H1 (cell line): ENCODE measurements around the gene CPXM1. TPM values are rescaled to one million over a fixed set of nuclear protein-coding genes. Genes with fewer than 3 reads are reported as not detected.

Source experiments
- ASH2L ChIP-seq: fragments of 200-600, 300-600 bp; sonication (generic); IDR thresholded peaks from one replicate; pipeline ENCODE4 v1.7.1; 2017; ENCODE audit warnings: low read length
- CTCF ChIP-seq, 3 experiments: IDR thresholded peaks; 1 replicate in 2 of 3; 2 replicates in 1 of 3; pipeline versions ENCODE4 v1.5.1 to v1.6.1; 2011; ENCODE audit warnings: low read length in 3 of 3, mild to moderate bottlenecking in 3 of 3, inconsistent platforms in 2 of 3, low read depth in 1 of 3, moderate library complexity in 1 of 3; ENCODE audit not compliant: insufficient read depth in 1 of 3; ENCODE audit errors: control extremely low read depth in 1 of 3
- EP300 ChIP-seq, 2 experiments: IDR thresholded peaks; 1 replicate in 1 of 2; 2 replicates in 1 of 2; pipeline ENCODE4 v1.6.1; 2011 to 2012; ENCODE audit warnings: low read depth in 2 of 2, low read length in 2 of 2, mild to moderate bottlenecking in 2 of 2, borderline replicate concordance in 1 of 2, inconsistent platforms in 1 of 2, moderate library complexity in 1 of 2
- GABPA ChIP-seq: IDR thresholded peaks from 2 replicates; pipeline ENCODE4 v1.6.1; 2011; ENCODE audit warnings: mild to moderate bottlenecking, low read length, moderate library complexity, borderline replicate concordance; ENCODE audit not compliant: insufficient read depth
- HDAC2 ChIP-seq, 2 experiments: fragments of 300-600 bp in 1 of 2; sonication (generic) in 1 of 2; IDR thresholded peaks; 2 replicates each; pipeline ENCODE4 v1.6.1; 2011 to 2012; ENCODE audit warnings: low read depth in 2 of 2, low read length in 2 of 2, mild to moderate bottlenecking in 2 of 2, moderate library complexity in 2 of 2, borderline replicate concordance in 1 of 2, inconsistent platforms in 1 of 2
- HDAC6 ChIP-seq: IDR thresholded peaks from one replicate; pipeline ENCODE4 v1.7.1; 2012; ENCODE audit warnings: low read depth, mild to moderate bottlenecking, inconsistent platforms, low read length, moderate library complexity
- JUND ChIP-seq: IDR thresholded peaks from 2 replicates; pipeline ENCODE4 v1.6.1; 2011; ENCODE audit warnings: mild to moderate bottlenecking, improper control_type of control experiment, low read length
- KDM1A ChIP-seq: fragments of 200-600, 300-600 bp; sonication (generic); IDR thresholded peaks from 2 replicates; pipeline ENCODE4 v1.7.1; 2016; ENCODE audit warnings: mild to moderate bottlenecking, low read length, borderline replicate concordance
- KDM4A ChIP-seq: IDR thresholded peaks from one replicate; pipeline ENCODE4 v1.7.1; 2012; ENCODE audit warnings: low read depth, mild to moderate bottlenecking, moderate library complexity, low read length, inconsistent platforms; ENCODE audit not compliant: severe bottlenecking
- NRF1 ChIP-seq: IDR thresholded peaks from 2 replicates; pipeline ENCODE4 v1.6.1; 2011; ENCODE audit warnings: mild to moderate bottlenecking, low read depth, low read length, improper control_type of control experiment
- PHF8 ChIP-seq: fragments of 200-600 bp; sonication (generic); conservative IDR thresholded peaks from 2 replicates; pipeline ENCODE4 v1.7.1; 2012; ENCODE audit warnings: low read depth, mild to moderate bottlenecking, inconsistent platforms, low read length, moderate library complexity
- POLR2A ChIP-seq, 2 experiments: IDR thresholded peaks; 1 replicate in 1 of 2; 2 replicates in 1 of 2; pipeline ENCODE4 v1.6.1; 2011; ENCODE audit warnings: low read depth in 2 of 2, low read length in 2 of 2, mild to moderate bottlenecking in 2 of 2; ENCODE audit errors: control extremely low read depth in 1 of 2
- POU5F1 ChIP-seq: IDR thresholded peaks from 2 replicates; pipeline ENCODE4 v1.6.1; 2011; ENCODE audit warnings: low read depth, mild to moderate bottlenecking, low read length, moderate library complexity
- RXRA ChIP-seq: IDR thresholded peaks from 2 replicates; pipeline ENCODE4 v1.6.1; 2011; ENCODE audit warnings: low read depth, mild to moderate bottlenecking, low read length, moderate library complexity; ENCODE audit not compliant: insufficient read depth
- SIX5 ChIP-seq: IDR thresholded peaks from 2 replicates; pipeline ENCODE4 v1.6.1; 2011; ENCODE audit warnings: mild to moderate bottlenecking, low read depth, low read length
- SRF ChIP-seq: IDR thresholded peaks from 2 replicates; pipeline ENCODE4 v1.6.1; 2011; ENCODE audit warnings: mild to moderate bottlenecking, low read depth, low read length, moderate library complexity
- TAF7 ChIP-seq: optimal IDR thresholded peaks from 2 replicates; pipeline ENCODE3; 2011; ENCODE audit warnings: low read depth, mild to moderate bottlenecking, inconsistent platforms, low read length, moderate library complexity, borderline replicate concordance
- TBP ChIP-seq: IDR thresholded peaks from 2 replicates; pipeline ENCODE4 v1.6.1; 2011; ENCODE audit warnings: low read depth, low read length, improper control_type of control experiment
- TEAD4 ChIP-seq: IDR thresholded peaks from 2 replicates; pipeline ENCODE4 v1.6.1; 2012; ENCODE audit warnings: low read depth, low read length, inconsistent platforms, mixed read lengths
- ZNF274 ChIP-seq: IDR thresholded peaks from 2 replicates; pipeline ENCODE4 v1.7.0; 2012; ENCODE audit warnings: low read length, borderline replicate concordance; ENCODE audit errors: extremely low read depth
- polyA plus RNA-seq, 7 experiments: library from polyadenylated mRNA; depleted of rRNA in 3 of 7; stranded (reverse) in 5 of 7; unstranded in 2 of 7; fragments of >200 nt in 5 of 7; fragments of 200-250 nt in 2 of 7; gene quantifications; 1 replicate in 5 of 7; 2 replicates in 1 of 7; 4 replicates in 1 of 7; pipeline versions ENCODE4 v1.2.1 to v1.2.3, GENCODE V29; 2011 to 2013; ENCODE audit warnings: missing spikeins in 2 of 7, mixed read lengths in 2 of 7
- total RNA-seq: library from RNA; stranded (reverse); fragmentation: NEBNext Ultra II Directional; extraction: Animal tissue kit (Norgen Biotek cat#: 25700); gene quantifications from 2 replicates; pipeline ENCODE4 v1.2.1, GENCODE V29; 2021
- TF ChIP-seq, protein P1 (sequence below): IDR thresholded peaks from 2 replicates; pipeline ENCODE4 v1.6.1; 2012; ENCODE audit warnings: inconsistent platforms

CPXM1 gene
- total and polyA plus RNA-seq, 2 of the 8 experiments (the other 6 are each of a cell fraction or from before 2014, with no cell fraction given), result 31.3 to 81.9 TPM

DNA sequence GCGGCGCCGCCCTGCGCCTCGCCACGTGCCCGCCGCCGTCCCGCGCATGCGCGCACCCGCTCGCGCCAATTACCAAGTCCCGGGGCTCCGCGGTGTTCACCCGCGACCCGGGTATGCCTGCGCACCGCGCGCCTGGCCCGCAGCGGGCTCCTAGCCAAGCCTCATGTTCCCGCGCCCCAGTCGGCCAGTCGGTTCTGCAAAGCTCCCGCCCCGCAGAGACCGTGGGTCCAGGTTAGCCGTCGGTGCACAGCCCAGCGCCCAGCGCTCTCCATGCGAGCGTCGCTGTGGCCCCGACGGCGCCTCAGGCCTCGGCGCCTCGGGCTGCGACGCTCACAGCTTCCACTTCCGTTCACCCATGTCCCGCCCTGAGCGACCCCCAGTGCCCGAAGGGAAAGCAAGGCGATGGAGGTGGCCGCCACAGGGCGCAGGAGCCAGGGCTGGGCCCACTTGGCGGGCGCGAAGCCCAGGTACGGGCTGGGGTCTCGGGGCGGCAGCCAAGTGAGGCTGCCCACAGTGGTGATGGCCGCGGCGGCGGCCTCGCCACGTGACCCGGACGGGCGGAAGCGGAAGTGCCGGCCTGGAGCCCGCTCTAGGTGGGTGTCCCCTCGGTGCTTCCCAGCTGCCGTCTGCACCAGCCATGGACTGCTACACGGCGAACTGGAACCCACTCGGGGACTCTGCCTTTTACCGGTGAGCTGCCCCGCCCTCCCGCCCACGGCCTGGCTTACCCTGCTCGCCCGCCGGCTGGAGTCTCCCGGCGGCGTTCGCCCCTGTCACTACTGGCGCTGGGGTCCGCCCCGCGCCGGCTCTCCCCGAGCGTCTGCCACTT lies 39.9 kb upstream of the CPXM1 start, which contains the start of the genes PCED1A and VPS16 (continued):
- TF ChIP-seq ASH2L, result peak; percentile 63
- peak; percentile 69 for TF ChIP-seq SIX5
- TF ChIP-seq KDM1A, result peak; percentile 81; the same call in 1 of the 2 replicates
- peak in 1 of 2 experiments; percentile 74; a peak in 2 of 4 replicates for TF ChIP-seq HDAC2 (IDR thresholded peaks at IDR 0.05; ENCODE audit: borderline replicate concordance in 1 of 2, low read depth in 2 of 2, low read length in 2 of 2)
- TF ChIP-seq ZNF274, result no peak
- peak; percentile 37; the same call in 1 of the 2 replicates for TF ChIP-seq TBP
- no peak for TF ChIP-seq POU5F1
- no peak for TF ChIP-seq EP300 (IDR thresholded peaks at IDR 0.05; ENCODE audit: borderline replicate concordance in 1 of 2, low read depth in 2 of 2, low read length in 2 of 2)
- TF ChIP-seq HDAC6, result no peak
- TF ChIP-seq PHF8, result peak; percentile 74
- TF ChIP-seq NRF1, result peak; percentile 39
- no peak for TF ChIP-seq RXRA
- TF ChIP-seq CTCF (IDR thresholded peaks at IDR 0.05; ENCODE audit: control extremely low read depth in 1 of 3, insufficient read depth in 1 of 3, low read depth in 1 of 3, low read length in 3 of 3), result no peak
- TF ChIP-seq POLR2A (IDR thresholded peaks at IDR 0.05; ENCODE audit: control extremely low read depth in 1 of 2, low read depth in 2 of 2, low read length in 2 of 2), result peak in 1 of 2 experiments; percentile 59; a peak in 2 of 3 replicates
- no peak for TF ChIP-seq TEAD4
- no peak for TF ChIP-seq JUND
- TF ChIP-seq KDM4A, result peak; percentile 100
- peak; percentile 98 for TF ChIP-seq GABPA
- no peak for TF ChIP-seq SRF
- TF ChIP-seq, protein P1, sequence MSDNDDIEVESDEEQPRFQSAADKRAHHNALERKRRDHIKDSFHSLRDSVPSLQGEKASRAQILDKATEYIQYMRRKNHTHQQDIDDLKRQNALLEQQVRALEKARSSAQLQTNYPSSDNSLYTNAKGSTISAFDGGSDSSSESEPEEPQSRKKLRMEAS, result peak; percentile 94
- peak; percentile 34 for TF ChIP-seq TAF7
